Fibroblast of mammary gland (primary cell): ENCODE measurements around the gene DNAH9.
A peak's percentile ranks its signal among the peaks of the same experiment; 100 is the strongest.

Source experiments
- DNase-seq: peaks from one replicate; pipeline ENCODE4 v3.0.0-alpha.2; 2010; ENCODE audit warnings: low read depth
- H3K4me3 ChIP-seq: 2 replicates; pipeline ENCODE4 v1.5.1; 2011; ENCODE audit warnings: low read depth, mild to moderate bottlenecking, low read length, moderate library complexity; ENCODE audit not compliant: control insufficient read depth
- TF ChIP-seq, protein P1 (sequence below): conservative IDR thresholded peaks from 2 replicates; pipeline ENCODE4 v1.5.1; 2011; ENCODE audit warnings: low read depth, low read length, inconsistent platforms; ENCODE audit not compliant: control insufficient read depth, insufficient read depth

The DNAH9 gene

DNA sequence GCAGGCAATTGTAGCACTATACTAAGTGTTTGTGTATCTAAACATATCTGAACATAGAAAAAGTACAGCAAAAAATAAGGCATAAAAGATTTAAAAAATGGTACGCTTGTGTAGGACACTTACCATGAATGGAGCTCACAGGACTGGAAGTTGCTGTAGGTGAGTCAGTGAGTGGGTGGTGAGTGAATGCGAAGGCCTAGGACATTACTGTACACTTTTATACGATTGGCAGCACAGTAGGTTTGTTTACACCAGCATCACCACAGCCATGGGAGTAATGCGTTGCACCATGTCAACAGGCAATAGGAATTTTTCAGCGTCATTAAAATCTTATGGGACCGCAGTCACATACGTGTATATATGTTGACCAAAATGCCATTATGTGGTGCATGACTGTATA is 45.6 kb downstream of the DNAH9 start:
- TF ChIP-seq, protein P1, sequence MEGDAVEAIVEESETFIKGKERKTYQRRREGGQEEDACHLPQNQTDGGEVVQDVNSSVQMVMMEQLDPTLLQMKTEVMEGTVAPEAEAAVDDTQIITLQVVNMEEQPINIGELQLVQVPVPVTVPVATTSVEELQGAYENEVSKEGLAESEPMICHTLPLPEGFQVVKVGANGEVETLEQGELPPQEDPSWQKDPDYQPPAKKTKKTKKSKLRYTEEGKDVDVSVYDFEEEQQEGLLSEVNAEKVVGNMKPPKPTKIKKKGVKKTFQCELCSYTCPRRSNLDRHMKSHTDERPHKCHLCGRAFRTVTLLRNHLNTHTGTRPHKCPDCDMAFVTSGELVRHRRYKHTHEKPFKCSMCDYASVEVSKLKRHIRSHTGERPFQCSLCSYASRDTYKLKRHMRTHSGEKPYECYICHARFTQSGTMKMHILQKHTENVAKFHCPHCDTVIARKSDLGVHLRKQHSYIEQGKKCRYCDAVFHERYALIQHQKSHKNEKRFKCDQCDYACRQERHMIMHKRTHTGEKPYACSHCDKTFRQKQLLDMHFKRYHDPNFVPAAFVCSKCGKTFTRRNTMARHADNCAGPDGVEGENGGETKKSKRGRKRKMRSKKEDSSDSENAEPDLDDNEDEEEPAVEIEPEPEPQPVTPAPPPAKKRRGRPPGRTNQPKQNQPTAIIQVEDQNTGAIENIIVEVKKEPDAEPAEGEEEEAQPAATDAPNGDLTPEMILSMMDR: no peak
- no peak overlapping the region for H3K4me3 ChIP-seq
- no peak for DNase-seq

- peak; percentile 69 for DNase-seq
- TF ChIP-seq, protein P1: peak; percentile 71
- no peak overlapping the region for H3K4me3 ChIP-seq
Measured at GRCh38 chr17:11644265-11645212, 46.3 kb downstream of the DNAH9 start.

DNA sequence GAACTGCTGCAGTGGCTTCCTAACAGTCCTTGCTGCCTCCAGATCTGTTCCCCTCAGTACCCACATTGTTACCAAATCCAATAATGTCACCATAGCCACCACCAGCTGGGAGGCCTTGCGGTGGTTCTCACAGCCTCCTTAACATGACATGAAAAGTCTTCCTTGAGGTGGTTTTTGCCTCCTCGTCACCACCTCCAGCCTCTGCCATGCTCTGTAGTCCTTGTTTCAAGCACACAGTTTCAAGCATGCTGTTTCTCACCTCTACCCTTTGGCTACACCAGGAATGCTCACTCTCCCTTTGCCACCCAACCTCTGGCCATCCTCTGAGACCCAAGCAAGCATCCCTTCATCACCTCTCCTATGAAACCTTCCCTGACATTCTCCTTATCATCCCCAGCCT is 47.2 kb downstream of the DNAH9 start:
- no peak for DNase-seq
- TF ChIP-seq, protein P1: no peak
- no peak overlapping the region for H3K4me3 ChIP-seq

- TF ChIP-seq, protein P1: no peak
- no peak overlapping the region for H3K4me3 ChIP-seq
- DNase-seq: no peak
Measured at GRCh38 chr17:11651089-11651488, 52.8 kb downstream of the DNAH9 start.

GRCh38 chr17:11668618-11669017 is 70.3 kb downstream of the DNAH9 start:
- no peak overlapping the region for H3K4me3 ChIP-seq
- TF ChIP-seq, protein P1: no peak
- DNase-seq: no peak

DNA sequence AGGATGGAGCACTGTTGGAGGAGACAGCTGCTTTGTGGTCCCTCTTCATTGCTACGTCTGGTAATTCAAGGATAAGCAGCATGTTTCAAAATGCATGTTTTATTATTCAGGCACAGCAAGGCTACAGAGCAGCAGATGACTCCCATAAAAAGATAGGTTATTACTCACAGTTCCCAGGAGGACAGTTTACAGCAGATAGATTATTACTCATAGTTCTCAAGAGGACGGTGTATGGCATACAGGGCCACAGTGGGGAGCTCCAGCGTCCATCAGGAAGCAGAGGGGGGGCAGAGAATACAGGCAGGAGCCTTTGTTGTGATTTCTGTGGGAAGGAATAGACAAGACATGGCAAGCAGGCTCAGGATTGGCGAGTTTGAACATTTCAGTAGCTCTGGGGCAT is 72.9 kb downstream of the DNAH9 start:
- TF ChIP-seq, protein P1: no peak
- DNase-seq: no peak

More for the DNA sequence above, 72.9 kb downstream of the DNAH9 start:
- H3K4me3 ChIP-seq: no peak overlapping the region
